Osteocyte (in vitro differentiated cells): ENCODE data around the gene ALMS1. TPM values are rescaled to one million over a fixed set of nuclear protein-coding genes. Genes with fewer than 3 reads are reported as not detected.
"Not testable (repeated sequence)": the region's sequence is repeated elsewhere in the genome, so short reads cannot be mapped to it uniquely, and the experiment has no call there.

Experiments used
- DNase-seq: peaks from one replicate; pipeline ENCODE4 v3.0.0; 2021; ENCODE audit warnings: mixed read lengths; ENCODE audit not compliant: unreplicated experiment; ENCODE audit errors: extremely low spot score
- H3K27ac Mint-ChIP-seq: one replicate; pipeline ENCODE4 v1.8.0; 2021; ENCODE audit warnings: mild to moderate bottlenecking, mixed read lengths; ENCODE audit not compliant: unreplicated experiment
- H3K27me3 Mint-ChIP-seq: one replicate; pipeline ENCODE4 v1.8.0; 2021; ENCODE audit warnings: mixed read lengths; ENCODE audit not compliant: unreplicated experiment
- H3K36me3 Mint-ChIP-seq: one replicate; pipeline ENCODE4 v1.8.0; 2021; ENCODE audit warnings: mixed read lengths; ENCODE audit not compliant: unreplicated experiment
- H3K4me1 Mint-ChIP-seq: one replicate; pipeline ENCODE4 v1.8.0; 2021; ENCODE audit warnings: mixed read lengths; ENCODE audit not compliant: unreplicated experiment
- H3K4me3 Mint-ChIP-seq: one replicate; pipeline ENCODE4 v1.8.0; 2021; ENCODE audit warnings: mild to moderate bottlenecking, moderate library complexity, mixed read lengths; ENCODE audit not compliant: unreplicated experiment
- H3K9me3 Mint-ChIP-seq: one replicate; pipeline ENCODE4 v1.8.0; 2021; ENCODE audit warnings: mixed read lengths; ENCODE audit not compliant: unreplicated experiment
- CTCF ChIP-seq: fragments of 200-600 bp; sonication (generic); IDR thresholded peaks from 2 replicates; pipeline ENCODE4 v1.5.0; 2021; ENCODE audit warnings: antibody characterized with exemption, mild to moderate bottlenecking, moderate library complexity
- total RNA-seq: library from RNA; stranded (reverse); gene quantifications from 2 replicates; pipeline ENCODE4 v1.2.1, GENCODE V29; 2021

The ALMS1 gene
- total RNA-seq, 1 donor from 2014 or later = 18.5 TPM

- Mint-ChIP-seq H3K36me3 (no peaks in the 10 kb centered on the region), H3K4me1 (no peaks in the 10 kb centered on the region), H3K27me3 (no peaks in the 10 kb centered on the region), H3K27ac (no peak overlapping the region), H3K4me3 (no peak overlapping the region), H3K9me3 (no peaks in the 10 kb centered on the region)
- no peak for DNase-seq
- TF ChIP-seq CTCF = no peak
Observed at GRCh38 chr2:73468376-73468775, 82.7 kb downstream of the ALMS1 start.

GRCh38 chr2:73483874-73484273 is 98.2 kb downstream of the ALMS1 start:
- not testable (repeated sequence) for H3K4me1 Mint-ChIP-seq, H3K4me3 Mint-ChIP-seq, DNase-seq, H3K9me3 Mint-ChIP-seq, H3K27me3 Mint-ChIP-seq, H3K27ac Mint-ChIP-seq
- peaks cover 10% of the 10 kb centered on the region for H3K36me3 Mint-ChIP-seq

GRCh38 chr2:73487112-73487657 is 101.5 kb downstream of the ALMS1 start:
- Mint-ChIP-seq H3K4me3 (no peak overlapping the region), H3K36me3 (peaks cover 33% of the 10 kb centered on the region), H3K27me3 (no peaks in the 10 kb centered on the region), H3K27ac (no peak overlapping the region), H3K4me1 (no peaks in the 10 kb centered on the region), H3K9me3 (no peaks in the 10 kb centered on the region)
- TF ChIP-seq CTCF = no peak
- DNase-seq = no peak

GRCh38 chr2:73488079-73488478 is 102.4 kb downstream of the ALMS1 start:
- Mint-ChIP-seq H3K9me3 (no peaks in the 10 kb centered on the region), H3K4me1 (no peaks in the 10 kb centered on the region), H3K36me3 (peaks cover 34% of the 10 kb centered on the region), H3K27ac (no peak overlapping the region), H3K27me3 (no peaks in the 10 kb centered on the region), H3K4me3 (no peak overlapping the region)
- no peak for DNase-seq
- no peak for TF ChIP-seq CTCF

GRCh38 chr2:73489053-73489452 is 103.4 kb downstream of the ALMS1 start:
- TF ChIP-seq CTCF = no peak
- no peak for DNase-seq
- H3K4me1 Mint-ChIP-seq = no peaks in the 10 kb centered on the region
- no peaks in the 10 kb centered on the region for H3K9me3 Mint-ChIP-seq
- H3K4me3 Mint-ChIP-seq = no peak overlapping the region
- H3K27ac Mint-ChIP-seq = no peak overlapping the region
- H3K27me3 Mint-ChIP-seq = no peaks in the 10 kb centered on the region
- H3K36me3 Mint-ChIP-seq = peaks cover 34% of the 10 kb centered on the region

GRCh38 chr2:73494031-73494430 is 108.4 kb downstream of the ALMS1 start:
- no peaks in the 10 kb centered on the region for H3K27me3 Mint-ChIP-seq
- no peaks in the 10 kb centered on the region for H3K4me1 Mint-ChIP-seq
- DNase-seq = no peak
- TF ChIP-seq CTCF = no peak
- H3K4me3 Mint-ChIP-seq = no peak overlapping the region
- peaks cover 32% of the 10 kb centered on the region for H3K36me3 Mint-ChIP-seq
- H3K9me3 Mint-ChIP-seq = no peaks in the 10 kb centered on the region
- no peak overlapping the region for H3K27ac Mint-ChIP-seq
